SK-N-SH (cell line): ENCODE measurements around the gene TMEFF1. TPM values are rescaled to one million over a fixed set of nuclear protein-coding genes. Genes with fewer than 3 reads are reported as not detected.

Experiments
- CTCF ChIA-PET: fragments of 300-600, 350-600 bp; formaldehyde crosslinking; extraction: SDS; loops from one replicate; lab custom pipeline; 2021; lab: Yijun Ruan, JAX
- POLR2A ChIA-PET: fragments of 350-600 bp; sonication (Branson Sonifier 250); formaldehyde crosslinking; extraction: SDS; loops from one replicate; lab custom pipeline; 2020; ENCODE audit warnings: antibody characterized with exemption, inconsistent platforms; lab: Yijun Ruan, JAX
- DNase-seq: peaks from one replicate; pipeline ENCODE4 v3.0.0; 2012
- H2AFZ ChIP-seq: fragments of 200-600 bp; sonication (generic); 2 replicates; pipeline ENCODE4 v1.8.1; 2016; ENCODE audit warnings: antibody characterized with exemption, mild to moderate bottlenecking, low read depth
- H3F3A ChIP-seq: fragments of 200-600 bp; sonication (generic); replicated peaks from 2 replicates; pipeline ENCODE3; 2016; ENCODE audit warnings: antibody characterized with exemption, mild to moderate bottlenecking; ENCODE audit not compliant: insufficient read depth
- H3K27ac ChIP-seq, 2 experiments: fragments of 200-500 bp in 1 of 2; fragments of 200-600 bp in 1 of 2; sonication (Bioruptor generic) in 1 of 2; sonication (generic), shearing (Covaris generic) in 1 of 2; 2 replicates each; pipeline versions ENCODE4 v1.5.1 to v1.6.1; 2014 to 2016; ENCODE audit warnings: low read depth in 2 of 2, inconsistent platforms in 1 of 2, low read length in 1 of 2, mild to moderate bottlenecking in 1 of 2, mixed read lengths in 1 of 2
- H3K27me3 ChIP-seq: fragments of 200-600 bp; sonication (generic), shearing (Covaris generic); 2 replicates; pipeline ENCODE4 v1.6.1; 2016; ENCODE audit warnings: mixed run types; ENCODE audit not compliant: insufficient read depth
- H3K36me3 ChIP-seq, 2 experiments: fragments of 200-500 bp in 1 of 2; fragments of 200-600 bp in 1 of 2; sonication (Bioruptor generic) in 1 of 2; sonication (generic) in 1 of 2; replicated peaks in 1 of 2; 2 replicates each; pipeline versions ENCODE3 to v1.5.1; 2014 to 2016; ENCODE audit warnings: low read length in 1 of 2, mild to moderate bottlenecking in 1 of 2; ENCODE audit not compliant: insufficient read depth in 2 of 2, control insufficient read depth in 1 of 2
- H3K4me1 ChIP-seq, 2 experiments: fragments of 200-500 bp in 1 of 2; fragments of 200-600 bp in 1 of 2; sonication (Bioruptor generic) in 1 of 2; sonication (generic), shearing (Covaris generic) in 1 of 2; 2 replicates each; pipeline versions ENCODE4 v1.5.1 to v1.6.1; 2014 to 2016; ENCODE audit warnings: low read depth in 1 of 2, low read length in 1 of 2, mixed run types in 1 of 2; ENCODE audit not compliant: insufficient read depth in 2 of 2, control insufficient read depth in 1 of 2
- H3K4me2 ChIP-seq: fragments of 200-600 bp; sonication (generic), shearing (Covaris generic); 2 replicates; pipeline ENCODE4 v1.6.1; 2017; ENCODE audit warnings: mixed run types
- H3K4me3 ChIP-seq, 2 experiments: fragments of 200-500 bp in 1 of 2; fragments of 200-600 bp in 1 of 2; sonication (Bioruptor generic) in 1 of 2; sonication (generic), shearing (Covaris generic) in 1 of 2; 2 replicates each; pipeline versions ENCODE4 v1.5.1 to v1.8.1; 2014 to 2016; ENCODE audit warnings: low read depth in 2 of 2, inconsistent platforms in 1 of 2, low read length in 1 of 2, mild to moderate bottlenecking in 1 of 2, mixed read lengths in 1 of 2, moderate library complexity in 1 of 2
- H3K79me2 ChIP-seq: fragments of 200-600 bp; sonication (generic); 2 replicates; pipeline ENCODE4 v1.8.1; 2017; ENCODE audit warnings: mild to moderate bottlenecking; ENCODE audit not compliant: insufficient read depth
- H3K9ac ChIP-seq: fragments of 200-600 bp; sonication (generic); 2 replicates; pipeline ENCODE4 v1.6.1; 2017; ENCODE audit warnings: mixed run types
- H3K9me2 ChIP-seq: fragments of 200-600 bp; sonication (generic); 2 replicates; pipeline ENCODE4 v1.6.1; 2017; ENCODE audit warnings: mixed run types
- H3K9me3 ChIP-seq: fragments of 200-600 bp; sonication (generic); 2 replicates; pipeline ENCODE4 v1.6.1; 2017; ENCODE audit warnings: mixed run types, mild to moderate bottlenecking, moderate library complexity
- H4K20me1 ChIP-seq: fragments of 200-600 bp; sonication (generic); 2 replicates; pipeline ENCODE4 v1.6.1; 2017; ENCODE audit warnings: mild to moderate bottlenecking, mixed run types; ENCODE audit not compliant: insufficient read depth
- CTCF ChIP-seq: fragments of 200-600 bp; sonication (generic); IDR thresholded peaks from 2 replicates; pipeline ENCODE4 v1.6.1; 2017; ENCODE audit warnings: antibody characterized with exemption, mild to moderate bottlenecking, moderate library complexity
- ELF1 ChIP-seq: IDR thresholded peaks from 2 replicates; pipeline ENCODE4 v1.4.0; 2012
- EP300 ChIP-seq, 2 experiments: IDR thresholded peaks; 2 replicates each; pipeline versions ENCODE4 v1.4.0 to v1.6.1; 2012; ENCODE audit warnings: borderline replicate concordance in 1 of 2, low read depth in 1 of 2, low read length in 1 of 2
- FOSL2 ChIP-seq: IDR thresholded peaks from 2 replicates; pipeline ENCODE4 v1.4.0; 2012; ENCODE audit warnings: low read depth, mild to moderate bottlenecking, moderate library complexity, borderline replicate concordance
- JUND ChIP-seq: IDR thresholded peaks from 2 replicates; pipeline ENCODE4 v1.4.0; 2012
- NFIC ChIP-seq: IDR thresholded peaks from 2 replicates; pipeline ENCODE4 v1.4.0; 2012; ENCODE audit warnings: borderline replicate concordance
- PBX3 ChIP-seq: IDR thresholded peaks from 2 replicates; pipeline ENCODE4; 2012
- RCOR1 ChIP-seq: fragments of 150-350 bp; IDR thresholded peaks from 2 replicates; pipeline ENCODE4 v1.6.1; 2017; ENCODE audit warnings: antibody characterized with exemption, low read length
- RXRA ChIP-seq: IDR thresholded peaks from 2 replicates; pipeline ENCODE4 v1.4.0; 2012; ENCODE audit warnings: low read depth, mild to moderate bottlenecking, borderline replicate concordance
- SIN3A ChIP-seq: IDR thresholded peaks from 2 replicates; pipeline ENCODE4 v1.6.1; 2012; ENCODE audit warnings: low read depth, mild to moderate bottlenecking, low read length, moderate library complexity, borderline replicate concordance
- whole genome bisulfite sequencing: methylation state at CpG from one replicate; pipeline ENCODE4 v1.1.6; 2017; ENCODE audit warnings: low lambda C conversion rate; 5-methylcytosine and 5-hydroxymethylcytosine counted together
- polyA plus RNA-seq, 3 experiments: library from polyadenylated mRNA; depleted of rRNA; stranded (reverse); fragments of >200 nt; gene quantifications; 2 replicates each; pipeline ENCODE4 v1.2.3, GENCODE V29; 2012

The TMEFF1 gene
- polyA plus RNA-seq, 1 of the 3 experiments (the other 2 are of a cell fraction) = 2.5 TPM

- H3K4me3 ChIP-seq = no peak overlapping the region
- TF ChIP-seq PBX3 (no peak), NFIC (no peak), CTCF (no peak), ELF1 (no peak), JUND (no peak), SIN3A (no peak), FOSL2 (no peak)
- H3K4me2 ChIP-seq = no peak overlapping the region
- no peak for DNase-seq
- ChIA-PET POLR2A (no interaction called here), CTCF (no interaction called here)
- H3K79me2 ChIP-seq = no peaks in the 10 kb centered on the region
- H3K9ac ChIP-seq = no peak overlapping the region
- H3F3A ChIP-seq = peaks cover 10% of the 10 kb centered on the region
- H3K27me3 ChIP-seq = no peaks in the 10 kb centered on the region
- H3K9me2 ChIP-seq = no peaks in the 10 kb centered on the region
- 85% methylated on average over 5 of the region's 5 CpGs for WGBS
- no peaks in the 10 kb centered on the region for H3K9me3 ChIP-seq
- peaks cover 0 to 8% of the 10 kb centered on the region in 2 experiments for H3K36me3 ChIP-seq
- no peak overlapping the region for H2AFZ ChIP-seq
- H3K27ac ChIP-seq = no peak overlapping the region
- H3K4me1 ChIP-seq = peaks cover 0 to 12% of the 10 kb centered on the region in 2 experiments; a peak in 1 of 4 replicates
- no peaks in the 10 kb centered on the region for H4K20me1 ChIP-seq
Observed at GRCh38 chr9:100583014-100583802, 110.3 kb downstream of the TMEFF1 start.

- H3K79me2 ChIP-seq = no peaks in the 10 kb centered on the region
- H3K4me2 ChIP-seq = no peak overlapping the region
- H3K9me3 ChIP-seq = no peaks in the 10 kb centered on the region
- H3K4me3 ChIP-seq = no peak overlapping the region
- no peaks in the 10 kb centered on the region for H4K20me1 ChIP-seq
- H2AFZ ChIP-seq = no peak overlapping the region
- peaks cover 0 to 18% of the 10 kb centered on the region in 2 experiments; a peak in 1 of 4 replicates for H3K4me1 ChIP-seq
- H3K27me3 ChIP-seq = no peaks in the 10 kb centered on the region
- ChIA-PET CTCF (interaction anchor here (0.9 to 1.8 kb wide), 2 partner anchors 11 to 17 kb away, joined by 3 to 8 read pairs; no protein-coding TSS in a partner anchor), POLR2A (no interaction called here)
- TF ChIP-seq RXRA (no peak), EP300 (IDR thresholded peaks at IDR 0.05; ENCODE audit: borderline replicate concordance in 1 of 2, low read depth in 1 of 2, low read length in 1 of 2) (no peak), RCOR1 (no peak), FOSL2 (no peak)
- peaks cover 18% of the 10 kb centered on the region for H3F3A ChIP-seq
- 97% methylated on average over 4 of the region's 4 CpGs for WGBS
- H3K9me2 ChIP-seq = no peaks in the 10 kb centered on the region
- no peak overlapping the region for H3K27ac ChIP-seq
- DNase-seq = no peak
- peaks cover 0 to 2% of the 10 kb centered on the region in 2 experiments for H3K36me3 ChIP-seq
- H3K9ac ChIP-seq = no peak overlapping the region
Observed at GRCh38 chr9:100584951-100585350, 112.0 kb downstream of the TMEFF1 start.
